HepG2 (cell line): ENCODE data around the gene DAAM1.

ENCODE experiments used
- ETV6 ChIP-seq: sonication (generic); formaldehyde crosslinking; conservative IDR thresholded peaks from 2 replicates; pipeline ENCODE4 v1.4.0; 2020; ENCODE audit warnings: missing genetic modification reagents
- EZH2 ChIP-seq: conservative IDR thresholded peaks from 2 replicates; pipeline ENCODE4 v1.6.1; 2012; ENCODE audit warnings: mild to moderate bottlenecking, low read depth, low read length, moderate library complexity
- FOXK1 ChIP-seq: sonication (generic); formaldehyde crosslinking; IDR thresholded peaks from 2 replicates; pipeline ENCODE4 v1.4.0; 2020; ENCODE audit warnings: low read depth, missing genetic modification reagents, borderline replicate concordance
- MAZ ChIP-seq, 2 experiments: sonication (generic) in 1 of 2; formaldehyde crosslinking in 1 of 2; IDR thresholded peaks; 2 replicates each; pipeline versions ENCODE4 v1.5.0 to v1.6.1; 2012 to 2020; ENCODE audit warnings: low read depth in 2 of 2, mild to moderate bottlenecking in 2 of 2, borderline replicate concordance in 1 of 2, improper control_type of control experiment in 1 of 2, low read length in 1 of 2, missing genetic modification reagents in 1 of 2, moderate library complexity in 1 of 2
- POLR2A ChIP-seq, 2 experiments: IDR thresholded peaks; 2 replicates each; pipeline ENCODE4 v1.6.1; 2011; ENCODE audit warnings: low read depth in 2 of 2, low read length in 2 of 2, mild to moderate bottlenecking in 1 of 2, moderate library complexity in 1 of 2; ENCODE audit not compliant: insufficient read depth in 1 of 2
- ZBTB8A ChIP-seq: sonication (generic); formaldehyde crosslinking; IDR thresholded peaks from 2 replicates; pipeline ENCODE4 v1.4.0; 2020; ENCODE audit warnings: mild to moderate bottlenecking, low read depth, missing genetic modification reagents, borderline replicate concordance
- ZNF232 ChIP-seq: sonication (generic); formaldehyde crosslinking; IDR thresholded peaks from 2 replicates; pipeline ENCODE4 v1.4.0; 2020; ENCODE audit warnings: missing genetic modification reagents, borderline replicate concordance

- TF ChIP-seq MAZ (IDR thresholded peaks at IDR 0.05; ENCODE audit: borderline replicate concordance, low read depth, low read length) (no peak), MAZ (CRISPR knock-in tag; IDR thresholded peaks at IDR 0.05; ENCODE audit: low read depth) (no peak), FOXK1 (CRISPR knock-in tag) (no peak), ETV6 (CRISPR knock-in tag) (no peak), ZBTB8A (CRISPR knock-in tag) (no peak), POLR2A (IDR thresholded peaks at IDR 0.05; ENCODE audit: insufficient read depth in 1 of 2, low read depth in 2 of 2, low read length in 2 of 2) (no peak), ZNF232 (CRISPR knock-in tag) (no peak), EZH2 (no peak)
Measured at GRCh38 chr14:59336098-59336497, 147.6 kb downstream of the DAAM1 start.
